DMS153 treated with DMSO at 0.1 percent for 48 hours (cell line): ENCODE results near the gene ATP6V0B.

ENCODE experiments used
- DNase-seq: peaks from one replicate; lab custom pipeline; 2025; ENCODE audit not compliant: unreplicated experiment; lab: John Stamatoyannopoulos, UW

Gene ATP6V0B

GRCh38 chr1:44025816-44026215 is 51.1 kb downstream of the ATP6V0B start:
- no peak for DNase-seq

GRCh38 chr1:44027320-44027719 is 52.6 kb downstream of the ATP6V0B start:
- no peak for DNase-seq
